IMR-90 (cell line): ENCODE data around the gene DIP2C.

Experiments used
- CTCF ChIP-seq: conservative IDR thresholded peaks from 2 replicates; pipeline ENCODE4 v1.5.1; 2012; ENCODE audit warnings: mild to moderate bottlenecking, low read depth, low read length, improper control_type of control experiment
- ELK1 ChIP-seq: fragments of 150-350 bp; IDR thresholded peaks from 2 replicates; pipeline ENCODE4 v1.6.1; 2016; ENCODE audit warnings: low read depth, mild to moderate bottlenecking, low read length, moderate library complexity, borderline replicate concordance
- MXI1 ChIP-seq: IDR thresholded peaks from 2 replicates; pipeline ENCODE4 v1.6.1; 2012; ENCODE audit warnings: low read depth, mild to moderate bottlenecking, low read length, moderate library complexity, borderline replicate concordance
- NFE2L2 ChIP-seq: fragments of 150-350 bp; IDR thresholded peaks from 2 replicates; pipeline ENCODE4 v1.6.1; 2016; ENCODE audit warnings: low read depth, mild to moderate bottlenecking, low read length
- POLR2A ChIP-seq: IDR thresholded peaks from 2 replicates; pipeline ENCODE4 v1.6.1; 2012; ENCODE audit warnings: mild to moderate bottlenecking, low read depth, low read length
- RAD21 ChIP-seq: IDR thresholded peaks from 2 replicates; pipeline ENCODE4 v1.6.1; 2012; ENCODE audit warnings: low read length, improper control_type of control experiment

- TF ChIP-seq MXI1 (no peak), CTCF (no peak), RAD21 (no peak), POLR2A (no peak), ELK1 (no peak), NFE2L2 (no peak)
These were observed 33.0 kb upstream of the DIP2C start for GRCh38 chr10:722281-723060.
